ENCODE measurements around the gene HDAC9. TPM values are rescaled to one million over a fixed set of nuclear protein-coding genes. Genes with fewer than 3 reads are reported as not detected.

The HDAC9 gene
- total RNA-seq, 1 experiment from 2014 or later = 7.7 TPM

GRCh38 chr7:18901982-18902421, 406.5 kb downstream of the HDAC9 start:
- no peak overlapping the region for H3K27ac ChIP-seq (ENCODE audit: insufficient read length, low read depth, low read length)
- Mint-ChIP-seq H3K27me3 (ENCODE audit: low read depth) (no peaks in the 10 kb centered on the region), H3K4me1 (0 out of 4 replicates have a peak, but pooled peaks cover 0 to 2% of the 10 kb centered on the region in 2 experiments), H3K36me3 (ENCODE audit: insufficient read depth in 1 of 3, low read depth in 3 of 3) (no peaks in the 10 kb centered on the region), H3K9me3 (no peaks in the 10 kb centered on the region), H3K27ac (no peak overlapping the region), H3K4me3 (no peak overlapping the region)
- H2BK15ac ChIP-seq (ENCODE audit: low read depth, low read length) = no peak overlapping the region
- no peak overlapping the region for H4K5ac ChIP-seq (ENCODE audit: insufficient read length, low read depth, low read length)
- no peaks in the 10 kb centered on the region for H3K79me2 ChIP-seq (ENCODE audit: insufficient read depth, low read length)
- no peaks in the 10 kb centered on the region for H3K9me3 ChIP-seq (ENCODE audit: control insufficient read depth, low read depth, low read length)
- H3K4me2 ChIP-seq (ENCODE audit: insufficient read depth, insufficient read length, low read length) = no peak overlapping the region
- no peak overlapping the region for H2AFZ ChIP-seq (ENCODE audit: low read length)
- TF ChIP-seq CTCF (conservative IDR thresholded peaks at IDR 0.05) = no peak
- no peak overlapping the region for H4K91ac ChIP-seq (ENCODE audit: insufficient read length, low read depth, low read length)
- H3K18ac ChIP-seq (ENCODE audit: insufficient read length, low read depth, low read length) = no peak overlapping the region
- DNase-seq = no peak
- H3K23ac ChIP-seq (ENCODE audit: insufficient read length, low read depth, low read length) = no peak overlapping the region
- no peaks in the 10 kb centered on the region for H3K23me2 ChIP-seq (ENCODE audit: insufficient read length, low read depth, low read length, poor library complexity, severe bottlenecking)
- H2BK20ac ChIP-seq (ENCODE audit: low read depth, low read length, poor library complexity, severe bottlenecking) = no peak overlapping the region
- H2AK5ac ChIP-seq (ENCODE audit: insufficient read length, low read length) = no peak overlapping the region
- H3K9ac ChIP-seq (ENCODE audit: extremely low read depth, insufficient read length, low read length) = no peak overlapping the region
- H2BK5ac ChIP-seq (ENCODE audit: insufficient read length, low read length) = no peak overlapping the region
- no peak overlapping the region for H2BK12ac ChIP-seq (ENCODE audit: insufficient read length, low read depth, low read length)
- H4K8ac ChIP-seq (replicated peaks; ENCODE audit: insufficient read length, low read depth, low read length) = no peak overlapping the region
- H3T11ph ChIP-seq (ENCODE audit: low read length) = no peak overlapping the region
- no peaks in the 10 kb centered on the region for H3K4me1 ChIP-seq (ENCODE audit: insufficient read depth, low read length)
- H3K79me1 ChIP-seq (ENCODE audit: insufficient read depth, low read depth, low read length, poor library complexity, severe bottlenecking) = no peaks in the 10 kb centered on the region
- H2BK120ac ChIP-seq (ENCODE audit: low read depth, low read length, poor library complexity, severe bottlenecking) = no peak overlapping the region
- H4K20me1 ChIP-seq (ENCODE audit: control insufficient read depth, insufficient read depth, insufficient read length) = no peaks in the 10 kb centered on the region
- no peak overlapping the region for H3K14ac ChIP-seq (ENCODE audit: insufficient read depth, low read length)
- no peak overlapping the region for H3K56ac ChIP-seq (ENCODE audit: insufficient read length, low read depth, low read length)
- H3K4ac ChIP-seq (ENCODE audit: low read depth, low read length) = no peak overlapping the region
- no peaks in the 10 kb centered on the region for H3K27me3 ChIP-seq (ENCODE audit: insufficient read depth, low read length)
- WGBS (ENCODE audit: extremely low coverage, insufficient read length, low lambda C conversion rate) = no CpG with 5 or more reads among the region's 1 CpG

All from H9 (cell line).